K562 (cell line): ENCODE results near the gene HBEGF. TPM values are rescaled to one million over a fixed set of nuclear protein-coding genes. Genes with fewer than 3 reads are reported as not detected.

Experiments used
- ATF3 ChIP-seq, 2 experiments: fragments of 450-650 bp in 1 of 2; sonication (generic) in 1 of 2; formaldehyde crosslinking in 1 of 2; IDR thresholded peaks in 1 of 2; conservative IDR thresholded peaks in 1 of 2; 2 replicates each; pipeline versions ENCODE4 v1.6.1 to v1.8.1; 2016 to 2023; ENCODE audit warnings: mild to moderate bottlenecking in 2 of 2, moderate library complexity in 2 of 2, inconsistent platforms in 1 of 2, missing genetic modification reagents in 1 of 2
- BCLAF1 ChIP-seq, 2 experiments: fragments of 450-650 bp in 1 of 2; IDR thresholded peaks; 2 replicates each; pipeline ENCODE4 v1.6.1; 2011 to 2017; ENCODE audit warnings: low read depth in 2 of 2, antibody characterized with exemption in 1 of 2, borderline replicate concordance in 1 of 2, low read length in 1 of 2, mild to moderate bottlenecking in 1 of 2, mixed read lengths in 1 of 2; ENCODE audit not compliant: control insufficient read depth in 1 of 2
- CBX5 ChIP-seq: IDR thresholded peaks from 2 replicates; pipeline ENCODE4 v1.6.1; 2014; ENCODE audit warnings: low read depth, borderline replicate concordance
- CEBPG ChIP-seq, 3 experiments: fragments of 200-800 bp in 1 of 3; sonication (Bioruptor generic) in 1 of 3; sonication (generic) in 1 of 3; formaldehyde crosslinking in 1 of 3; IDR thresholded peaks in 2 of 3; conservative IDR thresholded peaks in 1 of 3; 2 replicates each; pipeline versions ENCODE4 v1.6.1 to v1.8.0; 2016 to 2022; ENCODE audit warnings: missing compliant biosample characterization in 2 of 3, missing genetic modification characterization in 2 of 3, mild to moderate bottlenecking in 1 of 3, missing genetic modification reagents in 1 of 3
- E4F1 ChIP-seq: fragments of 250-450 bp; sonication (Bioruptor Pico); IDR thresholded peaks from 2 replicates; pipeline ENCODE4 v1.5.0; 2021; ENCODE audit warnings: mild to moderate bottlenecking, borderline replicate concordance
- HDGF ChIP-seq: fragments of 450-650 bp; IDR thresholded peaks from 2 replicates; pipeline ENCODE4 v1.6.1; 2016
- LEF1 ChIP-seq: fragments of 450-650 bp; IDR thresholded peaks from 2 replicates; pipeline ENCODE4 v1.6.1; 2016; ENCODE audit warnings: mild to moderate bottlenecking
- MAFG ChIP-seq: fragments of 450-650 bp; conservative IDR thresholded peaks from 2 replicates; pipeline ENCODE4 v1.6.1; 2016; ENCODE audit warnings: missing genetic modification characterization, missing compliant biosample characterization
- MCM5 ChIP-seq: fragments of 450-650 bp; IDR thresholded peaks from 2 replicates; pipeline ENCODE4 v1.6.1; 2016; ENCODE audit warnings: low read depth
- NRF1 ChIP-seq, 2 experiments: fragments of 450-650 bp; IDR thresholded peaks in 1 of 2; conservative IDR thresholded peaks in 1 of 2; 2 replicates each; pipeline ENCODE4 v1.6.1; 2014; ENCODE audit warnings: mild to moderate bottlenecking in 2 of 2
- POLR2AphosphoS5 ChIP-seq: IDR thresholded peaks from 2 replicates; pipeline ENCODE4 v1.6.1; 2011; ENCODE audit warnings: mild to moderate bottlenecking, low read depth, low read length, moderate library complexity; ENCODE audit not compliant: control insufficient read depth, insufficient read depth
- PTTG1 ChIP-seq: fragments of 450-650 bp; IDR thresholded peaks from 2 replicates; pipeline ENCODE4 v1.6.1; 2016; ENCODE audit warnings: low read depth, mild to moderate bottlenecking, missing genetic modification characterization, missing compliant biosample characterization
- TBL1XR1 ChIP-seq, 2 experiments: IDR thresholded peaks; 2 replicates each; pipeline ENCODE4 v1.6.1; 2012; ENCODE audit warnings: improper control_type of control experiment in 2 of 2, low read length in 2 of 2, mild to moderate bottlenecking in 1 of 2
- U2AF1 ChIP-seq: fragments of 200-400 bp; formaldehyde crosslinking; optimal IDR thresholded peaks from 2 replicates; pipeline ENCODE3; 2017; ENCODE audit warnings: mild to moderate bottlenecking, low read depth, low read length, moderate library complexity
- XRCC4 ChIP-seq: IDR thresholded peaks from one replicate; pipeline ENCODE4 v1.6.1; 2011; ENCODE audit not compliant: insufficient read depth, insufficient read length; ENCODE audit errors: extremely low read depth
- ZFP30 ChIP-seq: fragments of 250-450 bp; sonication (Bioruptor Pico); IDR thresholded peaks from 2 replicates; pipeline ENCODE4 v1.8.0; 2022; ENCODE audit warnings: moderate library complexity, mild to moderate bottlenecking, inconsistent platforms, borderline replicate concordance
- ZNF232 ChIP-seq: sonication (generic); formaldehyde crosslinking; IDR thresholded peaks from 2 replicates; pipeline ENCODE4 v1.8.0; 2022; ENCODE audit warnings: mild to moderate bottlenecking, missing genetic modification reagents
- ZNF41 ChIP-seq: fragments of 250-450 bp; sonication (Bioruptor Pico); conservative IDR thresholded peaks from 2 replicates; pipeline ENCODE4 v1.4.0; 2020; ENCODE audit warnings: mild to moderate bottlenecking
- ZNF696 ChIP-seq: fragments of 250-450 bp; sonication (Bioruptor Pico); conservative IDR thresholded peaks from 2 replicates; pipeline ENCODE4 v1.4.0; 2020; ENCODE audit warnings: mild to moderate bottlenecking, moderate library complexity
- ZNF766 ChIP-seq: fragments of 200-800 bp; sonication (Bioruptor generic); conservative IDR thresholded peaks from 2 replicates; pipeline ENCODE4 v1.6.1; 2016; ENCODE audit warnings: missing genetic modification characterization, missing compliant biosample characterization
- polyA plus RNA-seq, 8 experiments: library from polyadenylated mRNA; depleted of rRNA in 4 of 8; stranded (reverse) in 5 of 8; unstranded in 3 of 8; fragments of >200 nt; fragmentation: Nextera tagmentation in 2 of 8; fragmentation: Illumina TruSeq in 1 of 8; extraction: Ambion mirVana in 2 of 8; extraction: Trizol in 1 of 8; gene quantifications; 2 replicates each; pipeline versions ENCODE4 v1.2.1 to v1.2.3, GENCODE V29; 2011 to 2014; ENCODE audit warnings: inconsistent platforms in 1 of 8, missing spikeins in 1 of 8
- total RNA-seq, 7 experiments: library from RNA; depleted of rRNA in 6 of 7; stranded (reverse); fragments of >200 nt in 6 of 7; fragmentation: Illumina TruSeq in 2 of 7; extraction: Trizol in 2 of 7; gene quantifications; 2 replicates each; pipeline versions ENCODE4 v1.2.1 to v1.2.3, GENCODE V29; 2011 to 2021; ENCODE audit warnings: low replicate concordance in 1 of 7

The HBEGF gene
- total and polyA plus RNA-seq, 9 of the 15 experiments (the other 6 are each of a cell fraction or from before 2014, with no cell fraction given) = 0.11 to 1.1 (median 0.60) TPM

GRCh38 chr5:140311011-140311467, 35.4 kb downstream of the HBEGF start (continued):
- TF ChIP-seq PTTG1 (tag) (no peak), MCM5 (no peak), MAFG (tag) (peak; percentile 91), CBX5 (no peak), POLR2AphosphoS5 (no peak), ZFP30 (CRISPR knock-in tag) (no peak), ZNF41 (CRISPR knock-in tag) (no peak), U2AF1 (no peak), LEF1 (no peak; the same call in 1 of the 2 replicates), HDGF (no peak), ATF3 (IDR thresholded peaks at IDR 0.05) (peak; percentile 97), ATF3 (CRISPR knock-in tag; conservative IDR thresholded peaks at IDR 0.05) (peak; percentile 90; the same call in 1 of the 2 replicates), E4F1 (no peak), ZNF232 (CRISPR knock-in tag) (no peak), BCLAF1 (IDR thresholded peaks at IDR 0.05; ENCODE audit: borderline replicate concordance in 1 of 2, control insufficient read depth in 1 of 2, low read depth in 2 of 2, low read length in 1 of 2) (no peak), ZNF766 (peak; percentile 39; the same call in 1 of the 2 replicates), NRF1 (conservative IDR thresholded peaks at IDR 0.05 in 1 of 2, IDR thresholded peaks at IDR 0.05 in 1 of 2) (no peak), CEBPG (CRISPR knock-in tag; IDR thresholded peaks at IDR 0.05) (no peak), CEBPG (tag; conservative IDR thresholded peaks at IDR 0.05 in 1 of 2, IDR thresholded peaks at IDR 0.05 in 1 of 2) (no peak), XRCC4 (no peak), ZNF696 (no peak), TBL1XR1 (IDR thresholded peaks at IDR 0.05; ENCODE audit: low read length in 2 of 2) (no peak)
